ENCODE data around the gene C1orf159.
"Not testable (repeated sequence)": the region's sequence is repeated elsewhere in the genome, so short reads cannot be mapped to it uniquely, and the experiment has no call there.

Gene C1orf159

DNA sequence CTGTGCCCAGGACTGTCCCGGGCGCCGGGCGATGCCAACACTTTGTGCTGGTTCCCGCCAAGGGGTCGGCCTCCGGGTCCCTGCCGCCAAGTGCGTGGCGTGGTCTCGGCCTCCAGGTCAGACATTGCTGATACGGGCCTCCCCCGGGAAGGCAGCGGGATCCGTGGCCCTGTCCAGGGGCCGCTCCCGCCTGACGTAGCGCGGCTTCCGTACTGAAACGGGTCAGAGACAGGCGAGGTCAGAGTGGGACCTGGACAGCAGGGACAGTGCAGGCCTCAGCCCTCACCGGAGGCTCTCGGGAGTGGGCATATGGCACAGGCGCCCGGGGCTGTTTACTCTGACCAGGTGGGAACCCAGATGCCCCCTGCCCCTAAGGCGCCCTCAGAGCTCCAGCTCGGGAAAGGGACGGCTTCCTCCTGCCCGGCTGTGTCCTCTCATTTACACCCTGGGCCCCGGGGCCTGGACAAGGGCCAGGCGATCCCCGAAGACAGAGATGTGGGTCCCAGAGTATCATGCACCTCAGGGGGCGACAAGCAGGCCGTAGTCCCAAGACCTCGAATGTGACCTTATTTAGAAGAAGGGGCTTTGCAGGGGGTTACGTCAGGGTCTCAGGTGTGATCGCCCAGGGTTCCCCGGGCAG is 33.0 kb downstream of the C1orf159 start:
- no peak for TF ChIP-seq JUND (IDR thresholded peaks at IDR 0.05; ENCODE audit: low read depth)
- no peak for DNase-seq (ENCODE audit: low read depth in 1 of 2, low spot score in 1 of 2)
- in situ Hi-C loops (cut with HindIII; ENCODE audit: low pct_unique_long_range_greater_than_20kb, low sequenced_read_pairs), result no loop called here

DNA sequence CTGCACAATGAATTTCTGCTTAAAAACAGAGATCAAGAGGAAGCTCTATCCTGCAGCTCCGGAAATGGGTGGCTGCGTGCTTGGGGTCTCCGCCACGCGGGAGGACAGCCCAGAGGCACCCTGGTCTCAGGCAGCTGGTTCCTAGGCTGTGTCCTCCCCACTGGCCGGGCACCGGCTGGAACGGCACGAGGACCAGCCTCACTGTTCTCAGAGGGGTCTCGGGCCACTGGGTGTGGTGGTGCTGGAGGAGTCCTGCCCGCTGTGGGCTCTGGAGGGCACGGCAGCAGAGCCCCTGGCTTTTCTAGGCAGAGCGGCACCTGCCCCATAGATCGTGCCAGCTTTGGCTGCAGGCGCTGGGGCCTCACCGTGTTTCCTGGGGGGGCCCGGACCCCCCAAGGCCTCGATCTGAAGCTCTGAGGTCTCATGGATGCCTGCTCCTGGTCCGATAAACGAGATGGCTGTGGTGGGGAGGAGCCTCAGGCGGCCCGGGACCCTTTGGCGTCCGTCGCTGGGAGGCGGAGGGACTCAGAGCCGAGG is 33.6 kb downstream of the C1orf159 start:
- in situ Hi-C loops (cut with HindIII; ENCODE audit: low pct_unique_long_range_greater_than_20kb, low sequenced_read_pairs), result no loop called here
- no peak for TF ChIP-seq JUND (IDR thresholded peaks at IDR 0.05; ENCODE audit: low read depth)
- no peak for DNase-seq (ENCODE audit: low read depth in 1 of 2, low spot score in 1 of 2)

DNA sequence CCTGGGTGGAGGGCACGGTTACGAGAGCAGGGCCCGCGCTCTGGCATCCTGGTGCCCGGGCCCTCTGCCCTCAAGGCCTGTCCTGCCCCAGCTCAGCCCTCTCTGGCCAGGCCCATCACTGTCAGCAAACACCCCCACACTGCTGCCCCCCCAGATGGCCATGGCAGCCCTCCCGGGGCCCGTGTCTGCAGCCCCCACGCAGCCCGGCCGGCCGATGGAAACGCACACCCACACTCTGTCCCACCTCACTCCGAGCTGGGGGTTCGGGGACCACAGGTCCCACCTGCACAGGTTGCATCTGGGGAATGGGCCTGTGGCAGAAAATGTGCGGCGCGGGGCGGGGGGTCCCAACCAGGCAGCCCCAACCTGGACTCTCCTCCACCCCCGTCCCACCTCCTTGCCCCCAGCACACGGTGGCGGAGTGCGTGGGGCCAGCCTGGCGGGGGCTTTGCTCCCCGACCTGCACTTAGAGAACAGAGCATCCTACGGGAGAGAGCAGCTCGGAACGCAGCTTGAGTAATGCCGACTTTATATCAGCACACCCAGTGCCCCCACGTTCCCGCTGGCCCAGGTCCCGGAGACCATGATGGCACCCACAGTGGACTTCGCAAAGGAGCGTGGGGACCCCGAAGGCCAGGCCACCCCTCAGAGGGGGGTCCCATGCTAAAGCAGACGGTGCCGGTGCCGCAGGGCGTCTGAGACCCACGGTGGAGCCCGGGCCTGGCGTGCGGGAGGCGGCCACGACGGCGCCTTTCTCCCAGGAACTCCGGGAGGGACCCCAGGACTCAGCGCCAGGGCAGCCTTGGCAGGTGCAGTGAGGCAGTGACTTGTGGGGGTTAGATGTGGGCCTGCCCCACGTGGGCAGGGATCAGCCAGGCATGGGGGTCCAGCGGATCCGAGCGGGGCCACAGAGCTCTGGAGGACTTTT is 34.3 kb downstream of the C1orf159 start:
- TF ChIP-seq JUND (IDR thresholded peaks at IDR 0.05; ENCODE audit: low read depth), result no peak
- DNase-seq (ENCODE audit: low read depth in 1 of 2, low spot score in 1 of 2), result no peak
- in situ Hi-C loops (cut with HindIII; ENCODE audit: low pct_unique_long_range_greater_than_20kb, low sequenced_read_pairs), result no loop called here

DNA sequence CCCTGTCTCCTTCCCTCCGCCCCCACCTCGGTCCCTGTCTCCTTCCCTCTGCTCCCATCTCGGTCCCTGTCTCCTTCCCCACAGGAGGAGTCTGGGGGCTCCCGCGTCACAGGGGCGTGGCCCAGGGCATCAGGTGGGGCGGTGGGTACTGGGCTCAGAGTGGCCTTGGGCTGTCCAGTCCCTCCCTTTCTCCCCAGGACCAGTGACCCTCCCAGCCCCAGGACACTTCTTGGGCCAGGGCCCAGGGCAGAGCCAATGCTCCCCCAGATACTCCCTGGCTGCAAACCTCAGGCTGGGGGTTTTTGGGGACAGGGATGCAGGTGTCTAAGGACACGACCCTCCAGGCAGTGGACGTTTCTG is 35.0 kb downstream of the C1orf159 start:
- DNase-seq (ENCODE audit: low read depth in 1 of 2, low spot score in 1 of 2), result no peak
- in situ Hi-C loops (cut with HindIII; ENCODE audit: low pct_unique_long_range_greater_than_20kb, low sequenced_read_pairs), result no loop called here
- TF ChIP-seq JUND (IDR thresholded peaks at IDR 0.05; ENCODE audit: low read depth), result no peak

DNA sequence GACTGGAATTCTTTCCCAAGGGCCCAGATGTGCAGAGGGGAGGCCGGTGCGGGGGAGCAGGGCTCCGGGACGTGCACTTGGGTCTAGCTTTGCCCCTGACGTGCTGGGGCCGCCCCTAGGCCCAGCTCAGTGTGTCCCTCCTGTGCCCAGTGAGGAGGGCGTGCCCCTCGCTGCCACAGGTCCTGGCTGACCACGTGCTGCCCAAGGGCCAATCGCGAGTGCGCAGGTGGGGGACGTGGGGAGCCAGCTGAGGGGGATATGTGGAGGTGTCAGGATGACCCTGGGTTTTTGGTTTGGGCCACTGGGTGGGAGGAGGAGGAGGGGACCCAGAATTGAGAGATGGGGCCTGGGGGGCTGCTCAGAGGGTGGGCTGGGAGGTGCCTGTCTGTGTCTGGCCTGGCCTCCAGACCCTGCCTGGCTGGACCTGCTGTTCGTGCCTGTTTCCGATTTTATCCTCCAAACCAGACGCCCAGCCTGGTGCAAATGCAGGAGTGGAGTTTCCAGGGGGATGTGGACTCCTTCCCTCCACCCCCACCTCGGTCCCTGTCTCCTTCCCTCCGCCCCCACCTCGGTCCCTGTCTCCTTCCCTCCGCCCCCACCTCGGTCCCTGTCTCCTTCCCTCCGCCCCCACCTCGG is 35.6 kb downstream of the C1orf159 start:
- no peak for TF ChIP-seq JUND (IDR thresholded peaks at IDR 0.05; ENCODE audit: low read depth)
- peak; percentile 86 to 90 for DNase-seq (ENCODE audit: low read depth in 1 of 2, low spot score in 1 of 2)
- in situ Hi-C loops (cut with HindIII; ENCODE audit: low pct_unique_long_range_greater_than_20kb, low sequenced_read_pairs), result no loop called here

DNA sequence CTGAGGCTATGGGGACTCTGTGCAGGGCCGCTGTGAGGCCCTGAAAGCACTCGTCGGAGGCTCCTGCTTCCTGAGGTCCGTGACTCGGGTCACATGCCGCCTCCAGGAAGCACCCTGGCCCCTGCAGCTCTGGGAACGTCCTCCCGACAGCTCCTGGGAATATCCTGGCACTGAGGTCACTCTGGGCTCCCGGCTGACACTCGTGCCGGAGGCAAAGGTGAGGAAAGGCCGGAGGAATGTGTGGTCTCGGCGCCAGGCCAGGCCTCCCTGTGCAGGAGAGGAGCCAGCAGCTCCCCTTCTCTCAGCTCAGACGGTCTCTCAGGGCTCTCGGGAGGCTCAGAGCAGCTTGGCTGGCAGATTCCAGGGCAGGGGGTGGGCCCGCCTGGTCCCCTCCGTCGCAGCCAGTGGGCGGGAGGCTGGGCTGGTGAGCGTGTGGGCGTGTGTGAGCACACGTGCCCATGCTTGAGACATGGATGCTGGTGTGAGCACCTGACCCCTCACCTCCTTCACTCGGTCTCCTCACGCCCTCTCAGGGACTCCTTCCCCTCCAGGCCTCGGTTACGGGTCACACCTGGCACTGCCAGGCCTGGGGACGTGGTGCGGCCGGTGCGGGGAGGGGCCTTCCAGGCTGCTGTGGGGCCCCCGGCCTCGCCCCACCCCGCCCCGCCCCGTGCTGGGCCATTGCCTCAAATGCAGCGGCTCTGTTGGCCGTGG is 36.3 kb downstream of the C1orf159 start:
- peak; percentile 42 to 97 for DNase-seq (ENCODE audit: low read depth in 1 of 2, low spot score in 1 of 2)
- TF ChIP-seq JUND (IDR thresholded peaks at IDR 0.05; ENCODE audit: low read depth), result no peak
- in situ Hi-C loops (cut with HindIII; ENCODE audit: low pct_unique_long_range_greater_than_20kb, low sequenced_read_pairs), result no loop called here

DNA sequence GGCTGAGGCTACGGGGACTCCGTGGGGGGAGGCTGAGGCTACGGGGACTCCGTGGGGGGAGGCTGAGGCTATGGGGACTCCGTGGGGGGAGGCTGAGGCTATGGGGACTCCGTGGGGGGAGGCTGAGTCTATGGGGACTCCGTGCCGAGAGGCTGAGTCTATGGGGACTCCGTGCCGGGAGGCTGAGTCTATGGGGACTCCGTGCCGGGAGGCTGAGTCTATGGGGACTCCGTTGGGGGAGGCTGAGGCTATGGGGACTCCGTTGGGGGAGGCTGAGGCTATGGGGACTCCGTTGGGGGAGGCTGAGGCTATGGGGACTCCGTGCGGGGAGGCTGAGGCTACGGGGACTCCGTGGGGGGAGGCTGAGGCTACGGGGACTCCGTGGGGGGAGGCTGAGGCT is 38.5 kb downstream of the C1orf159 start:
- DNase-seq (ENCODE audit: low read depth in 1 of 2, low spot score in 1 of 2); in situ Hi-C loops (cut with HindIII; ENCODE audit: low pct_unique_long_range_greater_than_20kb, low sequenced_read_pairs): not testable (repeated sequence)

DNA sequence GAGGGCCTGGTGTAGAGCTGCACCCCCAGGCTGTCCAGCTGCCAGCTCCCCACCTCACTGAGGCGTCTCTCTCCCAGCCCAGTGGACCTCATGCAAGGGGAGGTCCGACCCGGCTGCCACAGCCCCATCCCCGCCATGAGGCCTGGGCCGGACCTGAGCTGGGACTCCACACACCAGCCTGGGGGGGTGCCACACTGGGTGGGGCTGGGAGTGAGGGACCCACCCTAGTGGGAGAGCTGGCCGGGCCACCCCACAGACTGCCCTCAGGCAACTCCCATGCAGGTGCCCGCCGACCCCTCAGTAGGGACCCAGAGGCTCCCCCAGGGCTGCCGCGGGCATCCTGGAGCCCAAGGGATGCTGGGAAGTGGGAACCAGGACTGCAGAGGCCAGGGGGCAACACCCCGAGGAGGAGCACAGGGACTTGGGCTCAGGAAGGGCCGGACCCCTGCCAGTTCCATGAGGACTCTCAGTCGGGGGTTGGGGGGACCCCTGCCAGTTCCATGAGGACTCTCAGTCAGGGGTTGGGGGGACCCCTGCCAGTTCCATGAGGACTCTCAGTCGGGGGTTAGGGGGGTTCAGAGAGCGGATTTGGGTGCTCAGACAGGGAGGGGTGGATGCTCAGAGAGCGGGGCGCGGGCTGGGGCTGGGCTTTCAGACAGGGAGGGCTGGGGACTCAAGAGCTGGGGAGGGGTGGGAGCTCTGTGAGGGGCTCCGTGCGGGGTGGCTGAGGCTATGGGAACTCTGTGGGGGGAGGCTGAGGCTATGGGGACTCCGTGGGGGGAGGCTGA is 40.5 kb downstream of the C1orf159 start:
- no peak for TF ChIP-seq JUND (IDR thresholded peaks at IDR 0.05; ENCODE audit: low read depth)
- no peak for DNase-seq (ENCODE audit: low read depth in 1 of 2, low spot score in 1 of 2)
- in situ Hi-C loops (cut with HindIII; ENCODE audit: low pct_unique_long_range_greater_than_20kb, low sequenced_read_pairs), result no loop called here

DNA sequence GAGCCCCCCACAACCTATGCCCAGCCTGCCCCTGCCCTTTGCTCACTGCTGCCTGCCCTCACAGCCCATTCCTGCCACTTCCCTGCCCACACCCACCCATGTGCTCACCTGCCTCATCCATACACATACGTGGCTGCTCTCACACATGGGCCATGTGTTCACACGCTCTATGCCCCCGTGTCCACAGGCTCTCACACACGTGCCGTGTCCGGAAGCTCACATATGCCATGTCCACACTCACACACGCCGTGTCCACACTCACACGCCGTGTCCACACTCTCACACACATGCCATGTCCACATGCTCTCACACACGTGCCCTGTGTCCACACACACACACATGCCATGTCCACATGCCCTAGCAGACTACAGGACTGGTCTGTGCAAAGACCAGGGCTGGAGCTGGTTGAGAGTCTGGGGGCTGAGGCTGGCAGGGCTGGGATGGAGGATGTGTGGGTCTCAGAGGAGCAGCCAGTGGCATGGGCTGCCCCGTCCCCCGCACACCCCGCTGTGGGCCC is 41.2 kb downstream of the C1orf159 start:
- DNase-seq (ENCODE audit: low read depth in 1 of 2, low spot score in 1 of 2), result peak in 1 of 2 experiments; percentile 57
- in situ Hi-C loops (cut with HindIII; ENCODE audit: low pct_unique_long_range_greater_than_20kb, low sequenced_read_pairs), result no loop called here
- no peak for TF ChIP-seq JUND (IDR thresholded peaks at IDR 0.05; ENCODE audit: low read depth)

DNA sequence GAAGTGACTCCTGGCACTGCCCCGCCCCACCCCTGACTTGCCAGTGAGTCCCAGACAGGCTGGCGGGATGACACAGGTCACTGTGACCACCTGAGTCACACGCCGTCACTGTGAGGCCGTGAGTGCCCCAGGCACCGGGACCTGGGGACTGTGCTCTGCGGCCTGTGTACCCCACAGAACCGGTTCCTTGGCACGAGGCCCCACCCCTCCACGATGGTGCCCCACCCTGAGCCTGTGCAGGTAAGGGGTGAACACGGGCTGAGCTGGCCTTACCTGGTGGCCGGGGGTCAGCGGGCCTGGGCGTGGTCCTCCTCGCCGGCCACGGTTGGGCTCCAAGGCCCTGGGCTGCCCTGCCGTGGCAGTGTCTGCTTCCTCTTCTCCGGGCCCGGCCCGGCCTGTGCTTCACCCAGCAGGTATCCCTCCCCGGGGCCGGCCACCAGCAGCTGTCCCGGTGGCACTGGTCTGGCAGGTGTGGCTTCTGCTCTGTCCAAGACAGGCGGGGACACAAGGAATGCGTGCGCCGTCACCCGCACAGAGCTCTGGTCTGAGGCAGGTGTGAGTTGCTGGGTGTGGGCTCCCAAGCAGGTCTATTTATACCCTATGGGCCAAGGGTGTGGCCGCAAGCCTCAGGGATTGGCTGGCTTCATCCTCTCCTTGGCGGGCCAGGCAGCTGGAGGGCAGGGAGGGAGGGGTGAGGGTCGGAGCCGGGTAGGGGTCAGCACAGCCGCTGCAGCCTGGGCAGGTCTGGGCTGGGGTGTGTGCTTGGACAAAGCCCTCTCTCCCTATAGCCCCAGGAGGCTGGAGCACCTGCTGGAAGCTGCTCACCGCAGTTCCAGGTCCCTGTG is 41.9 kb downstream of the C1orf159 start, which contains the start of gene RNF223:
RNF223 (minus strand) TSS at position 564 of the 845 bp plus-strand sequence. CDS start 1,740 bp downstream, outside the sequence.
- in situ Hi-C loops (cut with HindIII; ENCODE audit: low pct_unique_long_range_greater_than_20kb, low sequenced_read_pairs), result no loop called here
- DNase-seq (ENCODE audit: low read depth in 1 of 2, low spot score in 1 of 2), result peak; percentile 87 to 98
- TF ChIP-seq JUND (IDR thresholded peaks at IDR 0.05; ENCODE audit: low read depth), result no peak
